Activated CD4-positive, alpha-beta T cell treated with anti-CD3 and anti-CD28 coated beads for 1 hour (primary cell): ENCODE data around the gene ACTG1.

Source experiments
- DNase-seq: peaks from one replicate; pipeline ENCODE4 v3.0.0-alpha.2; 2020

The ACTG1 gene

GRCh38 chr17:81544281-81544974, 31.8 kb upstream of the ACTG1 start:
- DNase-seq: no peak

GRCh38 chr17:81543756-81544155, 31.2 kb upstream of the ACTG1 start:
- no peak for DNase-seq

DNA sequence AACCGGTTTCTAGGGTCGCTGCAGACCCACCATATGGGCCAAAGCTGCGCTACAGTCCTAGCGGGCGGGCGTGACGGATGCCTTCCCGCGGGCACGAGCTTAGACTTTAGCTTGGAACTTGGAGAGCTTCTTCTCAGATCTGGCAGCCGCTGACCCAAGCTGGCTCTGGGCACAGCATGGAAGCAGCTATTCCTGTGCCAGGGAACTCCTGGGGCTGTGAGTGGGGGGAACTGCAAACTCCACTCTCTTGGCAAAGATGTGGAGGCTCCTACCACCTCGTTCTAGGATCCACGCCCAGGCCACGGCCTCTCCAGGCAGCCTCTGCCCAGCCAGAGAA, 30.7 kb upstream of the ACTG1 start:
- DNase-seq: no peak

- DNase-seq: no peak
These were observed 30.1 kb upstream of the ACTG1 start for GRCh38 chr17:81542431-81543338.

GRCh38 chr17:81541123-81541522, 28.5 kb upstream of the ACTG1 start:
- no peak for DNase-seq

DNA sequence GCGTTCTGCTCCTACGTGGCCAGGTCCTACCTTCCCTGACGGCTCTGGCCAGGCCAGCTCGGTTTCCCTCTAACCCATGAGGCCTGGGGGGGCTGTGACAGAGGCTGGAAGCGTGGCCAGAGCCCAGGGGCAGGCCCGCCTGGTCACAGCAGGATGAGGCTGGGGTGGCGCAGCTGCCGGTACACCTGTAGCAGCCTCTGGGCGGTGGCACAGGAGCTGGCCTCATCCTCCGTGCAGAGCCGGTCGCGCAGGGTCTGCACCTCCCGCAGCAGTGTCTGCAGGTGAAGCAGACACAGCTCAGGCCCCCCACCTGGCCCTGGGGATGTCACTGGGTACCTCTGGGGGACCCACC, 28.1 kb upstream of the ACTG1 start:
- no peak for DNase-seq

DNA sequence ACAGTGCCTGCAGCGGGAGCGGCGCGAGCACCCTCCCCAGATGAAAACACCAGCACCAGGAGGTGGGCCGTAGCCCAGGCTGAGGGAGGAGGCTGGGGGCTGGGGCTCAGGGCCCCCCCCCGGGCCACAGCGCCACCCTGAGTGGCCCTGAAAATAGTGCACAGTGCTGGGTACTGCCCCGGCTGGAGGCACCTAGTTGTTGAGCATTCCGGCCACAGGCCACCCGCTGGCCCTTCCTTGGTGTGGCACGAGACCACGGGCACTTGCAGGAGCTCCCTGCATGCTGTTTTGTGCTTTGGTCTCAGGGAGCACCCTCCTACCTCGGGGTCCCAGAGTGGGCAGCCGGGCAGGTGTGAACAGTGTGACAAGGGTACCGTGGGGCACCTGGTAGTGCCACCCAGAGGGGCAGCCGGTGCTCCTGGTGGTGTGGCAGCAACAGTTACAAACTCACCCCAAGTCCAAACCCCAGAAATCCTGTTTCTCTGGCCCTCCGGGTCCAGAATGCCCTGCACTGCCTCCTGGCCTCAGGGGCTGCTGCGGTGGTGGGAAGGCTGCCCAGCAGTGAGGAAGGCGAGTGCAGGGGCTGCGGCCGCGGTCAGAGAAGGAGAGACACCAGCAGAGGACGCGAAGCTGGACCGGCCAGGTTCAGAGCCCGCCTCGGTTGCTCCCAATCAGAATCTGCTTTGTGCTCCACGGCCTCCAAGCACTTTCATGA, 27.5 kb upstream of the ACTG1 start:
- no peak for DNase-seq

- DNase-seq: no peak
These were observed 26.9 kb upstream of the ACTG1 start for GRCh38 chr17:81539571-81539900.

- DNase-seq: no peak
These were observed 26.3 kb upstream of the ACTG1 start for GRCh38 chr17:81538651-81539570.

DNA sequence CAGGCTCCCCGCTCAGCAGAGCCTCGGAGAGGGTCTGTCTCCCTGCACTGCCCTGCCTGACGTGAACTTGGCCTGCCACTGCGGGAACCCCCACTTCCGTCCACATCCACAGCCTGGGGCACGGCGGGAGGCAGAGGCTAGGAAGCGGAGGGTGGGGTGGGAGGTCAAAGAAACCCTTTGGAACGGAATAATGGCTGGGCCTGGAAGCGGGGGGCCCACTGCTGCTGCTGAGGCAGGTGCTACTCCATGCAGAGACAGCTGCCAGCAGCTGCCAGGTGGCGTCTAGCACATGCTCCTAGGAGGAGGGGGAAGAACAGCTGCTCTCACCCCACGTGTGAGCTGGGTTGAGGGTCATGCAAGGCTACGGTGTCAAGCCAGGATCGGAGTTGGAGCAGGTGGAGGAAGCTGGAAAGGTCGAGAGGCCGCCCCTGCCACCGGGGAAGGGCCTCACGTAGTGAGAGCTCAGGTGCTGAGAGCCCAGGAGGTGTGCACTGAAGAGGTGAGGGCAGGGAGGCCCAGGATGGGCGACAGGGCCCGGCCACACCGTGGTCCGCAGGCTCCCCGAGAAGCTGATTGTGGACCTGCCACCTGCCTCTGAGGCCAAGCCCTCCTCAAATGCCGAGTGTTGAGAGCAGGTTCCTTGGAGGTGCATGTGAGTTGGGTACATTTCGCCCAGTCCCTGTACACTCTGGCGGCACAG, 25.4 kb upstream of the ACTG1 start:
- no peak for DNase-seq

DNA sequence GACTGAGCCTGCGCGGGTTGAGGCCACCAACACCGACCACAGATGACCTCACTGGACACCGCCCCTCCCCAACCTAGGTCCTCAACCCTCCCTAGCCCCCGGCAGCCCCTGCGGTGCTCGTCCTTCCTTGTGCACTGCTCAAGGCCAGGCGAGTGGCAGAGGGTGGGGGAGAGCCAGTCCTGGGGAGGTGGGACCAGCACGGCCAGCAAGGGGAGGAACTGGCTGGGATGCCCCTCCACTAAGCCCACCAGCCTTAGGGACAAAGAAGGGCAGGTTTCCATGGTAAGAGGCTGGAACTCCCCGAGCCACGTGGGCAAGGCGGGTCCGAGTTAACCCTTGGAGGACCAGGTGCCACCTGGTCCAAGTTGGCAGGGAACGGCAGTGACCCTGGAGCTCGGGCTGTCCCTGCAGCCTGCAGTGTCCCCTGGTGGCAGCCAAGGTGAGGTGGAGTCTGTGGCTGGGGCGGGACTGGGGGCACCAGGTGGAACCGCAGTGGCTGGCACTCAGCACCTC, 24.8 kb upstream of the ACTG1 start:
- no peak for DNase-seq

DNA sequence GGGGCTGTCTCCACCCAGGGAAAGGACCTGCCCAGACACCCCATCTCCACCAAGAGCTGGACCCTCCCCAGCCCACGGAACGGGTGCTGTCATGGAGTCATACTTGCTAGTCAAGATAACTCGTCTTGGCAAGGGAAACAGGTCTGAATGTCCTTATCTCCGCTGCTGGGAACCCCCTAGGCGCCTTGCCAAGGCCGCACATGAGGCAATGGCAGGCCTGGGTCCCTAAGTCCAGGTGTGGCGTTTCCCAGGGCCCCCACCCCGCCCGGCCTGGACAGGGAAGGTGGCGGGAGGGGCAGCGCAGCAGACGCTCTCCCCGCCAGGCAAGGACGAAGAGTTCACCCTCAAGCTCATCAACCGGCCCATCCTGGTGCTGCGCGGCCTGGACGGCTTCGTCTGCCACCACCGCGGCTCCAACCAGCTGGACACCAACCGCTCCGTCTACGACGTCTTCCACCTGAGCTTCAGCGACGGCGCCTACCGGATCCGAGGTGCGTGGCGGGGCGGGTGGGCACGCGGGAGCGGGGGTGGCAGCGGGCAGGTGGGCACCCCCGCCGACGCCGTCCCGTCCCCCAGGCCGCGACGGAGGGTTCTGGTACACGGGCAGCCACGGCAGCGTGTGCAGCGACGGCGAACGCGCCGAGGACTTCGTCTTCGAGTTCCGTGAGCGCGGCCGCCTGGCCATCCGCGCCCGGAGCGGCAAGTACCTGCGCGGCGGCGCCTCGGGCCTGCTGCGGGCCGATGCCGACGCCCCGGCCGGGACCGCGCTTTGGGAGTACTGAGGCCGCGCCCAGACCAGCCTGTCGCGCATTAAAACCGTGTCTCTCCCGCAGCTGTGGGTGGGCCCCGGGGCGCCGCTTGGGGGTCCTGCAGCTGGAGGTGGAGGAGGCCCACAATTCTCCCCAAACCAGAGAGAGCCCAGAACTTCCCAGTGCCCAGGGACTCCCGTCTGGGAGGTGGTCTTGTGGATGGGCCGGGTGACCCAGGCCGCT, 24.0 kb upstream of the ACTG1 start:
- no peak for DNase-seq

- no peak for DNase-seq
These were observed 23.1 kb upstream of the ACTG1 start for GRCh38 chr17:81535480-81536298.

GRCh38 chr17:81535007-81535328, 22.4 kb upstream of the ACTG1 start:
- no peak for DNase-seq

GRCh38 chr17:81534157-81535006, 21.8 kb upstream of the ACTG1 start:
- DNase-seq: no peak

GRCh38 chr17:81533339-81534141, 20.9 kb upstream of the ACTG1 start:
- no peak for DNase-seq

DNA sequence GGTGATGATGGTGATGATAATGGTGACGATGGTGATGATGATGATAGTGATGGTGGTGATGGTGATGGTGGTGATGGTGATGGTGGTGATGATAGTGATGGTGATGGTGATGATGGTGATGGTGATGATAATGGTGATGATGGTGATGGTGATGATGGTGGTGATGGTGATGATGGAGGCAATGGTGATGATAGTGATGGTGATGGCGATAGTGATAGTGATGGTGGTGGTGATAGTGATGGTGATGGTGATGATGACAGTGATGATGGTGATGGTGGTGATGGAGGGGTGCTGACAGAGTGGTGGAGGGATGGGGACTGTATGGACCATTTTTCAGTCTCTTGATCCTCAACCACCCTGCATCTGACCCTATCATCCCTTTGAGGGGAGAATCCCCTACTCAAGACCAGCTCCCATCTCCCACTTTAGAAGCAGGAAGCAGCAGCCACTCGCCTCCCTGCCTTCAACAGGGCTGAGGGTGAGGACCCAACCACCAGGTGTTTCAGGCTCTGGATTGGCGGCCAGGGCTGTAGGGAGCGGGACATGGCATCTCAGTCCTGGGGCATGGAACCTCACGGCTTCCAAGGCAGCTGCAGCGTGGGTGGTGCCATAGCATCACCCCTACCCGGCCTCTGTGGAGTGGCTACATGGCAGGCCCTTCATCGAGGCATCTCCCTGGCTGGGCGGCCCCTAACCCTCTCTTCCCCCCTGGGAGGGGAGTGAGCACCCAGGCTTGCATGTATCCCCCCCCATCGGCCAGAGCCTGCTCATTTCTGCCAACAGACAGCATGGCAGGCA, 20.1 kb upstream of the ACTG1 start:
- DNase-seq: no peak
